Germinal center (tissue), 1 donor: ENCODE measurements around the gene CDADC1.

ENCODE experiments used
- DNase-seq: peaks from one replicate; pipeline ENCODE4 v3.0.0; 2012; ENCODE audit warnings: mixed read lengths, low spot score

Gene CDADC1

DNA sequence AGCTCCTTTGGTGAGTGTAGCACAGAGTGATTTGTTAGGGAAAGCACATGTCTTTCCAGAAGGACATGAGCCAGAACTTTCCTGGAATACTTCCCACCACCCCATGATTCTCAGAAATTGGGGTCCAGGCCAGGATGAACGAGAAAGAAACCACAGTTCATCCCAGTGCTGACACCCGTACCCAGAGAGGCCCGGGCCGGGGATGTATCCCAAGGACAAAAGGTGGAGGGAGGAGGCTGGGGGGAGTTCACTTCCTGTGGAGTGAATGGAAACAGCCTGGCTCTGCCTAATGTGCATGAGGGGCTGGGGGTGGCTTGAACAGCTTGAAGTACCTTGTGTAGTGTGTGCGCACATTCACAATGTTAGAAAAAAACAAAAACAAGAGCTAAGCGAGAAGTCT lies 47.5 kb downstream of the CDADC1 start:
- no peak for DNase-seq

DNA sequence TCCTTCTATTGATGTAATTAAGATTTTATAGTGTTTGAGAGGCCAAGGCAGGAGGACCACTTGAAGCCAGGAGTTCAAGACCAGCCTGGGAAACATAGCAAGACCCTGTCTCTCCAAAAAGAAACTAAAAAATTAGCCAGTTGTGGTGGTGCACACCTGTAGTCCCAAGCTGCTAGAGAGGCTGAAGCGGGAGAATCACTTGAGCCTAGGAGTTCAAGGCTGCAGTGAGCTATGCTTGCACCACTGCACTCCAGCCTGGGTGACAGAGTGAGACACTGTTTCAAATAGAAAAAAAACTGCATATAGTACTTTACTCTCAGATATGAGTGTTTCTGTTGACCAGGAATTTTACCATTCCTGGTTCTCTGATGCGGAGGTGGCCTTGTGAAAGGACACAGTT lies 48.9 kb downstream of the CDADC1 start:
- no peak for DNase-seq

DNA sequence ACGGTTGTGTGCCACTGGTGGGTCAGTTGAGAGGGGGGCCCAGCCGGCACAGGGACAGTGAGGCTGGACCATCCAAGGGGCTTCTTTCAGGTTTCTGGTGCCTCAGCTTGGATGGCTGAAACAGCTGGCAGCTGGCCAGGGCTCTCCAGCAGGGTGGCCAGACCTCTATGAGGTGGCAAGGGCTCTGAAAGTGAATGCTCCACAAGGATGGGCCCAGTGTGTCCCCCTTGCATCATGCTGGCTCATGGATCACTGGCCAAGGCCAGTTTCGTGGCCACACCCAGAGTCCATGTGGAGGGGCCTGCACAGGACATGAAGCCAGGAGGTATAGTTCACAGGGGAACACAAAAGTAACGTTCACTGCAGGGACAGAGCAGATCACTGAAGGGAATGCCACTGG lies 49.6 kb downstream of the CDADC1 start:
- no peak for DNase-seq

DNA sequence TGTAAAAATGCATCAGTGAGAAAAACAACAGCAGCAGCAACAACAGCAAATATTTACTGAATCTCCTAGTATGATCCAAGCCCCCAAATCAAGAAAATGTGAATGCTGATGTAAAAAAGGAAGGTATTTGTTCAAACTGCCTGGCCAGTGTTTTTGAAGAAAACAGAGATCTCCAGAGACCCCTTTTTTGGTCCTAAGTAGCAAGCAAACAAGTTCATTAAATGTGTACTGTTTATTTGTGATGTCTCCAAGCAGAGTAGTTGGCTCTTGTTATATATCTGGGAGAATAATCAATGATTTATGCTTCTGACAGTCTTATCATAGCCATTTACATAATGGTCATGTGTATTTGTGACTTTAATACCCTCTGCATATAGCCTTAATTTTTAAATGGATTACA lies 50.7 kb downstream of the CDADC1 start:
- DNase-seq, result no peak

DNA sequence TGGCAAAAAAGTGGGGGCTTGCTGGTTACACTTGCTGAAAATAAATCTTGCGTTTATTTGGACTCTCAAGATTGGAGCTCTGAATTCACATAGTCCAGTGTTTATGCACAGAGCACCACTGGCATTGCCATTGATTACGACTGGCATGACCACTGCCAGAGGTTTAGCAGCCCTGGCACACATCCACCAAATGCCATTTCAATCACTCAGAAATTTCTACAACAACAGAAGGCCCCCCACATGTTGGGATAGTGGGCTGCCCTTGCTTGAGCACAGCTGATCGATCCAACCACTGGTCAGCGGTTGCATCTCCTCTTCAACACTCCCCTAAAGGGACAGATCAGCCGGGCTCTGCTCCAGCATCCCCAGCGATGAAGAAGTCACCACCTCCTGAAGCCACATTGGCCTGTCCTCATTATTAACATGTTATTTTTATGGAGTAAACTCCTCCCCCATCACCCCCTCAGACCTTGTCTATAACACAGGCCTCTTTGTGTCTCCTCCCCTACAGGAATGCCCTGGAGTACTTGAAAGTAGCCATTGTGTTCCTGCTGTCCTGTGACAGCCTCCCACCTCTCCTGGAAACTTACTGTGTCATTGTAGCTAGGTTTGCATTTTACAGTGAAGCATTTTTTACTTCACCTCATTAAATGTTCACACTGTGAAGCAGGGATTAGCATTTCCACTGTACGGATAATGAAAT lies 51.3 kb downstream of the CDADC1 start:
- no peak for DNase-seq

DNA sequence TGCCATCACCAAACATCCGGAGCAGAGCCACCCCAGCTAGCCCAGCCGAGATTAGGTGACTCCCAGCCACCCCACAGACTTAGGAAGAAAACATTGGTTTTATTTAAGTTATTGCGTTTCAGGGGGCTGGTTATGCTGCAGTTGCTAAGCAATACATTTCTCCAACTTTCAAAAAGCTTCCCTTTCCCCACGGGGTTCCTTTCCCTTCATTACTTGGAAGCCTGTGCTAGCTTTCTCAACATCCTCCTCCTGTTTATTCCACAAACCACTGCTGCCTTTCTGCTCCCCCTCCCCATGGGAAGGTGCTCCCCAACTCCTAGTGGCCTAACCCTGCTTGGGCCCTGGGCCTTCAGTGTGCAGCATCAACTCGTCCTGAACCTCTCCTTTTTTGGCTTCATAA lies 52.6 kb downstream of the CDADC1 start:
- no peak for DNase-seq

DNA sequence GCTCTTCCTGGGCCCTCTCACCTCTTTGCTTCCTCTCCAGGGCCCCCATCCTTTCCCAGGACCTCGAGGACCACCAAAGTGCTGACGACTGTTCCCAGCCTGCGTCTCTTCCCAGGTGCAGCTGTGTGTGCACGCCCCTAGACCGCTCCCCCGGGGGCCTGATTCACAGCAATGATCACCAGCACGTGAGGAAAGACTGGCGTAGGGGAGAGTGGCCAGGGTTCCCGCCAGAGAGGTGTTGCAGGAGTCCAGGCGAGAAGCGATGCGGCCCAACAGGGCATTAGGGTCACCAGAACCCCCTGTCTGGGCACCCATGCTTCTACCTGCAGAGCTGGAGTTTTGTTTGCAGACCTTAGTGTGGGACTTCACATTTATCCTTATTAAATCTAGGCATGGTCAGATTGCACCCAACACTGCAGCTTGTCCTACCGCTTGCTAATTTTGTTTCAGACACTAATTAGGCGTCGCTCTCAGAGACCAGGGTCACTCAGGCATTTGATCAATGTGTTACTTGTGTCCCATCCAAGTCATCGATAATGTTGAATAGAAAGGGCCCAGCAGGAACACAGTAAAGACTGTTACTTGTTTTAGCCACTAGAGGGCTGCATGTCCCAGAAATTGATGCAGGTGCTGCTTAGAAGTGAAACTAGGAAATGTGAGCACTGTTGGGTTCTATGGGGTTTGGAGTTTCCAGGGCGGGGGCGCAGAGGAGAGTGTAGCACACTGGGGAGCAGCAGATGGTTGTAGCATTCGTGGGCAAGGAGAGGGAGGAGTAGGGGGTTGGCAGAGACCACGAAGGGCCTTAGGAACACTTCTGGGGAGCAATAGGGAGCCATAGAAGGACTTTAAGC lies 53.2 kb downstream of the CDADC1 start:
- DNase-seq, result peak; percentile 84

DNA sequence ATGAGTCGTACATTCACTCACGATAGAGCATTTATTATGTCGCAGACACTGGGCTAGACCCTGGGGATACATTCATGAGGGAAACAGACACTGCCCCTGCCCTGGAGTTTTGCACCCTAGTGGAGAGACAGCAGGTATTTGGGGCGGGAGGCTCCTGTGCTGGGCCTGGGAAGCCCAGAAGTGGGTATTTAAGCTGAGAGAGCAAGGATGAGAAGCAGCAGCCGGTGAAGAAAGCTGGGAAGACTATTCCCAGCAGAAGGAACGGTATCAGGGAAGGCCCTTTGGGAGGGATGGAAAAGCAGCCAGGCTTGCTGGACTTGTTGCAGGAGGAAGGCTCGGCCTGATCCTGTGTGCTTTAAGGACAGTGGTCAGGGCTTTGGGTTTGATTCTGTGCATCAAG lies 54.5 kb downstream of the CDADC1 start:
- DNase-seq, result no peak

DNA sequence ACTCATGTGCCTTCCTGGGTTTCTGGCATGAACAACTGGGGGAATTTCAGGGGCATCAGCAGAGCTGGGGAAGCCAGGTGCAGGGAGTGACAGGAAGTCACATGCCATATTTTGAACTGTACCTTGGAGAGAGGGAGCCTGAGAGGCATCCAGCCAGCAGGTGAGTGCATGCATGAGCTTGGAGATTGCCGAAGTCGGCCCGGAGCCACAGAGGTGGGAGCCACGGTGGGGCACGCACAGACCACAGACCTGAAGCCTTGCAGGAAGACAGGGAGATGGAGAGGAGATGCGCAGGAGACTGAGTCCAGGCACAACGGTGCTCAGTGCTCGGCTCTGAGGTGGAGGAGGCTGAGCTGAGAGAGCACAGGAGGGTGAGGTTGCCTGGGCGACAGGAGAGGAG lies 55.1 kb downstream of the CDADC1 start:
- DNase-seq, result no peak

DNA sequence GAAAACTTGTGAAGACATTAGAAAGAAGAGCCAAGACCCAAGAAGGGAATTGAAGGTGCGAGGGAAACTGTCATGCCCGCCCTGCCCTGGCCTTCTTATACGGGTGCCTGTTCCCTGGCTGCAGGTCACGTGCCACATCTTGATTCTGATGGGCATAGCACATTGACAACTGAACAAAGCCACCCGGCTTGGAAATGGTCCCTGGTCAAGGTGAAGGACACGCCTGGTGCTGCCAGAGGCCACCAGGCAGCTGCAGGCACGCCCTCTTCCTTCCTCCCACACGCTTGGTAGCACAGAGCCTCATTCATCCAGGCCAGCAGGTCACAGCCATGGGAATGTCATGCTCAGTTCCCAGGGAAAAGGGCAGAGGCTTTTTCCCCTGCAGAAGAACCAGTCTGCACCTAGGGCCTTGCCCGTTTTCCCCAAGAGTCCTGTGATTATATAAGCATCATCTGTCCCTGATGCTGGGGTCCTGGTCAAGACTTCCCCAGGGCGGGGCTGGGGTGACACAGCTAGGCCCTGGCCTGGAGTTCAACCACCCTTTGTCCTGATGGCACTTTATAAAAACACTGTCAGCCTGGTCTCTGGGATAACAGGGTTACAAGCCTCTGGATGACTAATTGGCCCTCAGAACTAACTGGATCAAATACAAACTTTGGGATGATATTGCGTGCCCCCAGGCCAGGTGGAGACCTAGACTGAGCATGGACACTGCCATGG lies 56.0 kb downstream of the CDADC1 start:
- no peak for DNase-seq

DNA sequence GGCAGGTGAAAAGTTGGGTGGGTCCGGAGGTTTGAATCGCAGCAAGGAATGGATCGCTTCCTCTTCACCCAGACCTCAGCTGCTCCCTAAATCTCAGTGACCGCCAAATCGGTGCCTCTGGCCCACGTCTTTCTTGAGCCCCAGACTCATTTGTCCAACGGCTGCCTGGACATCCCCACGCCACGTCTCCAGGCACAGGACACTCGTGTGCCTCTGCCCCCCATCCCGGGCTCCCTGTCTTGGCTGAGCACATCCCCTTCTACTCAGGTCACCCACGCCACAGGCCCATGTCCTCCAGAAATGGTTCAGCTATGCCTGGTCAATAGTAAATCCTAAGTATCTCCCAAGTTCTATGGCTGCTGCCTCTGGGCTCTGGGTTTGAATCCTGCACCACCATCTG lies 56.6 kb downstream of the CDADC1 start:
- DNase-seq, result no peak

DNA sequence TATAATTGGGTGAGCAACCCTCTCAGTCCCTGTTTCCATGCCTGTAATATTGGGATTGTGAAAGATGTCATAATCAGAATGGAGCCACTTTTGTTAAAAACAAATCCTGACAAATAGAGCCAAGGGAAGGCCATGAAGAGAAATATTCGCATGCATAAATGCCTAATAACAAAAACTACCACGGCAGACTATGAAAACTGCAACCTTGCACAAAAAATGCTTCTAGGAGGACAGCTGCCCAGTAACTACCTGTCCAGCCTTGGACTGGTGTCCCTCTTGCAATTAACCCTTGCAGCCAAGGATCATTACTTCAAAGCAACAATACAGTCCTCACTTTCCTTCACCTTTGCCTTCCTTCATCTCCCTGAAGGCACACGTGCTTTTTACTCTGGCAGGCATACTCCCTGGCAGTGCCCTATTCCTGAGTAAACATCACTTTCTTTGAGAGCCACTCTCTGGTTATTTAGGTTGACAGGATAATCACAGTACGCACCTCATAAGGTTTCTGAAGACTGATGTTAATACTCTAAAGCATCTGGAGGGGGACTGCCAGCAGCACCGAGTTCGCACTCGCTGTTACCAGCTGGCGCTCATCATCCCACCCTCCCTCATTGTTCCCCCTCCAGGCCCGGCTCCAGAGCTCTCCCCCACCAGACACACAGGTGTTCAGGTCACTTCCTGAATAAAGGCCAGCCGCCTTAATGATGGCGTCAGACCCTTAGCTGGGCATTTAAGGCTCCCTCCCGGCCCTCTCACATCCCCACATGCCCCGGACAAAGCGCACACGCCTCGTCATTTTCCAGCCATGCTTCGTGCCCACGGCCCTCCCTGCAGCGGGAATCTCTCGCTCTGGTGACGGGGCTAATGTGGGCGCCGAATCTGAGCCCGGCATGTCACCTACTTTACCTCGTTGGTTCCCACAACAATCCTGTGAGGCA lies 57.3 kb downstream of the CDADC1 start:
- DNase-seq, result no peak

DNA sequence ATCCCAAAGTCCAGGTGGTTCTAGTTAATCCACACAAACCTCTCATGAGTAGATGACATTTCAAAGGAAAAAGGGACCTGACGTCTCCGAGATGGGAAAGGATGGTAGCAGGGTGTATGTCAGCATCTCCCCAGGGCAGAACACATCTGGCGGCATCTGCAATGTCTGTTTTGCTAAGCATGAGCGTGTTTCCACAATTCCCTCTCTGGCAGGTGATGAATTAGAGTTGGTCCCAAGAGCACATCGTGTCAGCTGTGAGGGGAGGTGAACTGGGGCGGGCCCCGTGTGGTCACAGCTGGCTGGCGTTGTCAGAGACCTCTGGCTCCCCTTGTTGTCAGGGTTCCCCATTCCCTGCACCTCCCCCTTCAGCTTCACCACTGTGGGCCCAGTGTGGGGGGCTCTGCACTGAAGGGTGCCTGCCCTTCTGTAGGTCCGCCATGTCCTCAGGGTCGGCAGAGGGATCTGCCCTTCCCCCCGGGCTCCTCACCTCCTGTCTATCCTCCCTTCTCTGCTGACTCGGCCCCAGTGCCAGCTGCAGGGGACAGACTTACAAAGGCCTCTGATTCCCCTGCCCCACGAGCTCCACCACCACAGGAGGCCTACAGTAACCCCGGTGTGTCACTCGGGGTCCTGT lies 58.2 kb downstream of the CDADC1 start:
- peak; percentile 17 for DNase-seq

DNA sequence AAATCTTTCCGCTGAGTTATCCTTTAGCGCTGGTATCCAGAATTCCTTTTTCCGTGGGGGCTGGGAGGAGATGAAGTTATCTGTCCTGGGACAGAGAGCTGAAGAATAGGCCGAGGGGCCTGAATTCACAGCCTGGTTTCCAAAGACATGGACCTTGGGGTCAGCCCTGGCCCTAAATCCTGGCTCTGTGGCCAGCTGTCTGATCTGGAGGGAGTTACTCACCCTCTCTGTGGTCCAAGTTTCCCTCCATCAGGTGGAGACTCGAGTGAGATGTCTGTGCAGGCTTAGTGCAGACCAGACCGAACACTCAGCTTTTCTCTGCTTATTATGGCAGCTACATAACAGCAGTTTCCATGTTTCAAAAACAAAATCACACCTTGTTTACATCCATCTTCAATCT lies 59.6 kb downstream of the CDADC1 start:
- DNase-seq, result no peak

DNA sequence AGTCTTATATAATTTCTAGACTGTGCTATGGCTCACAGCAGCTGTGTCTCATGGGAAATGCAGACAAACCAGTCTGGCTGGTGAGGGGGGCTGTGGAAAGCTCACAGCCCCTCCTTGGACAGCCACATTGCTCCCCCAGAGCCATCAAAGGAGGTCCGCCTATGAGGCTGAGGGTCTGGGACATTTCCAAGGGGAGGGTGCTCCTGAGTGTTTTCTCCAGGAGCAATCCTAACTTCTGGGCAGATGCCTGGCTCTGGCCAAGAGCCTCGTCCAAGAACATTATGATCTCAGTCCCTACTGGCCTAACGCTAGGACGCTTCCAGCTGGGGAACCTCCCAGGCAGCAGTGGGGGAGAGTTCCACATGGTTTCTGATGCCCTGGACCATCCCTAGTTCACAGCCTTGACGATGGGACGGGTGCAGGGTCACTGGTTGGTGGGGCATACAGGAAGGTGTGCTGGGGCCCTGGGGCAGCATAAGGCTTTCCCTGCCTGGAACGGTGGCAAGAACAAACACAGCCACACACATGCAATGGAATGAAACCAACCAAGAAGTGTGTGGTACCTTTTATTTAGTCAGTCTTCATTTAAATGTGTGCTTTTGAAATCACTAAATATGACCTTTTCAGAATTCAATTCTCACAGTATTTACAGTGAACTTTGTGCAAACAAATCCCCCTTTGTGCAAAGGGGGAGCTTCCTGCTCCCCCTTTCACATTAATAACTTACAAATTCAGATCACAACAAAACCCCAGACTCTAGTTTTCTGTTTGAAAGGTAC lies 60.6 kb downstream of the CDADC1 start:
- DNase-seq, result no peak

DNA sequence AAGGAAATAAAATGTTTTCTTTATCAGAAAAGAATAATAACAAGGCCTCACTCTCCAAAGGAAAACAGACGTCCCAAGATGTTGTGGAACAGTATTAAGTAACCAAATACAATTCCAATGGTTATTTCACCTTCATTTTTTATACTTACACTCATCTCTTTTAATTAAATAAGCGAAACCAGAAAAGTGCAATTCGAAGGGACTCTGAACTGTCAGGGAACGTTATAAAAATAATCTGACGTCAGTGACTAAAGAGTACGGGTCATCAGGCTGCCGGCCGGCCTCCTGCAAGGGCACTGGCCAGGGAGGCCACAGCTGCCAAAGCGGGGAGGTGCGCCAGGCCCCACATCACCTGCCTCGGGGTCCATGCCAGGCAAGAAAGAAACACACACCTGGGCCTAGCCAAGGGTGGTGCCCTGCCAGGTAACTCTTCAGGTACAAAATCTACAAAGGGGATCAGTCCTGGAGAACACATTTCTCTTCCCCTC lies 61.2 kb downstream of the CDADC1 start:
- no peak for DNase-seq

DNA sequence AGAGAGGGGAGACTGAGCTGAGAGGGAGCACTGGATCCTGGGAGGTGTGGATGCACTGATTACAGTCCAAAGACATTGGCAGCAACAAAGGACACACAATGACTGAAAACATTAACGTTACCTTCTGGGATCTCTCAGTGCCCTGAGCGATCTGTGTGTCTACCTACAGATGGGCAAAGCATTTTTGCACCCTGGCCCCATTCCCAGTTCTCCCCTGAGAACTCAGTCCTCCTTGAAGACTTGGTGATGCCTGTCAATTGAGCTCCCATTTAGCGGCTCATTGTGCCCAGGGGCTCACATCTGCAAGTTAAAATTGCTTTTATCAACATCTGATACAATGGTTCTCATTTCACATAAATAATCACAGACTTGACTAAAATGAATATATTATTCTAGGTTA lies 62.5 kb downstream of the CDADC1 start:
- no peak for DNase-seq

DNA sequence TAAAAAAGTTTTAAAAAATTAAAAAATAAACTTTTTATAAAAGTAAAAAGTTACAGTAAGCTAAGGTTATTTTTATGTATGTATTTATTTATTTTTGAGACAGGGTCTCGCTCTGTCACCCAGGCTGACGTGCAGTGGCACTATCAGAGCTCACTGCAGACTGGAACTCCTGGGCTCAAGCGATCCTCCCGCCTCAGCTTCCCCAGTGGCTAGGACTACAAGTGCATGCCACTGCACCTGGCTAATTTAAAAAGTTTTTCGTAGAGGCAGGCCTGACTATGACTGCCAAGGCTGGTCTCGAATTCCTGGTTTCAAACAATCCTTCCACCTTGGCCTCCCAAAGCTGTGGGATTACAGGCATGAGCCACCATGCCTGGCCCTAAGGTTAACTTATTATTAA lies 64.1 kb downstream of the CDADC1 start:
- no peak for DNase-seq

DNA sequence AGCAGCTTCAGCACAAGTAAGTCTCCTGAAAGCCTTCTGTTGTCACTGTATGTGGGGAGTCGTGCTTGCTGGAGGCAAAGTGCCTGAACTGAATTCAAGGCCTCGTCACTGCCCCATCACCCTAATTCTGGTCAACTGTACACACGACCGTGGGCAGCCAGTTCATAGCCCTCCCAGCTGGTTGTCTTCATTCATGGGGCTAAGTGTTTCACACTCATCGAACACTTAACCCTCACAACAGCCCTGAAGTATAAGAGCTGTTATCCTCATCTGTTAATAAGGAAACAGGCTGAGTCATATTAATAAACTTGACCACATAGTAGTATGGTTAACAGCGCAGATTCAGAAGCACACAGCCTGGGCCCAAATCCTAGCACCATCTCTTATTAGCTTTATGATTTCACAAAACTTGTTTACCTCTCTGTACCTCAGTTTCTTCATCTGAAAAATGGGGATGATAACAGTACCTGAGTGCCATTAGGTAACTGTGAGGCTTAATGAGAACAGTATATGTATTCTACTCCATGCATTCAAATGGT lies 66.7 kb downstream of the CDADC1 start:
- DNase-seq, result no peak

DNA sequence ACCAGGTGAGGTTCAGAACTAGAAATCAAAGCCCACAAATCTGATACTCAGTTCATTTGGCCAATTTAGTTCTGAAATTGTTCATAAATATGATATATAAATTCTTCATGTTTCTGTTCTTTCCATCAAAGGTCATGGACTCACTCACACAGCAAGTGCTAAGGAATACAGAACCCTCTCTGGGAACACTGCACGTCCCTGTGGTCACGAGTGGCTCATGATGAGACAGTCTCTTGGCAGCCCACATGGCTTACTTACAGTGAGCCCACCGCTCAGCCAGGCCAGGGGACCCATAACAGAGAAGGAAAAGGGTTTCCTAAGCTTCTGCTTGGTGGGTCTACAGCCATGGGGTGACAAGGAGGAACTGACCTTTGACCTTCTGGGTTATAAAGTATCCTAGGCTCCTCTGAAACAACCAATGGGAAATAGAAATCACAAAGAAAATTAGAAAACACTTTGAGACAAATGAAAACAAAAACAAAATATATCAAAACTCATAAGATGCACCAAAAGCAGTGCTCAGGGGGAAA lies 67.4 kb downstream of the CDADC1 start:
- DNase-seq, result no peak
